Colonic mucosa (tissue), 4 donors: ENCODE results near the gene SCML2. TPM values are rescaled to one million over a fixed set of nuclear protein-coding genes. Genes with fewer than 3 reads are reported as not detected.

Experiments used
- DNase-seq: peaks from one replicate; pipeline ENCODE4 v3.0.0-alpha.2; 2020
- H3K27ac ChIP-seq: fragments of 200-600 bp; one replicate; pipeline ENCODE4 v1.8.0; 2021
- H3K27me3 ChIP-seq: fragments of 200-600 bp; one replicate; pipeline ENCODE4 v1.8.0; 2021
- H3K36me3 ChIP-seq: fragments of 200-600 bp; one replicate; pipeline ENCODE4 v1.8.0; 2021
- H3K4me1 ChIP-seq: fragments of 200-600 bp; one replicate; pipeline ENCODE4 v1.8.0; 2021; ENCODE audit warnings: mild to moderate bottlenecking
- H3K4me3 ChIP-seq: fragments of 200-600 bp; one replicate; pipeline ENCODE4 v1.8.0; 2021
- H3K9ac ChIP-seq, 2 donors: one replicate each; pipeline ENCODE4 v1.7.0; 2013; ENCODE audit warnings: control low read depth in 2 of 2, low read depth in 2 of 2, low read length in 2 of 2
- H3K9me3 ChIP-seq: fragments of 200-600 bp; one replicate; pipeline ENCODE4 v1.8.0; 2021
- CTCF ChIP-seq: fragments of 200-600 bp; IDR thresholded peaks from one replicate; pipeline ENCODE4 v1.8.0; 2022; ENCODE audit warnings: antibody characterized with exemption, mild to moderate bottlenecking
- intact Hi-C: fragments of 100-400 bp; cut with DNase I; formaldehyde crosslinking; loops from one replicate; pipeline ENCODE4 v1.14.1; 2022
- total RNA-seq, 2 donors: library from RNA; stranded (reverse); fragmentation: NEBNext Ultra II Directional in 1 of 2; extraction: Animal tissue kit (Norgen Biotek cat#: 25700) in 1 of 2; gene quantifications; one replicate each; pipeline ENCODE4 v1.2.1, GENCODE V29; 2021
- donor health status: healthy.
- donor health status: DM: no; HTN: no; CAD: no.
- donor health status: DM: no; HTN: no; CAD: no.

Gene SCML2
- total RNA-seq, 2 donors from 2014 or later = 1.2 to 2.5 TPM

- no peak within 1 kb of the TSS for H3K9ac ChIP-seq
- no peak for TF ChIP-seq CTCF
- H3K4me3 ChIP-seq = no peak within 1 kb of the TSS
- no peaks in the 10 kb centered on the region for H3K36me3 ChIP-seq
- no peak for DNase-seq
- H3K27me3 ChIP-seq = no peaks in the 10 kb centered on the region
- intact Hi-C loops = no loop called here
- H3K4me1 ChIP-seq = no peaks in the 10 kb centered on the region
- H3K27ac ChIP-seq = no peak within 1 kb of the TSS
- H3K9me3 ChIP-seq = no peaks in the 10 kb centered on the region
These were observed 133.7 kb downstream of the SCML2 start, which contains the start of gene BEND2 for GRCh38 chrX:18220786-18221185. Gene BEND2, minus strand, starts transcription at chrX:18220886. Its CDS starts 136 bp downstream, at chrX:18220750.

GRCh38 chrX:18210470-18210869, 144.0 kb downstream of the SCML2 start:
- no peak for DNase-seq
- Histone ChIP-seq H3K36me3 (no peaks in the 10 kb centered on the region), H3K4me1 (no peaks in the 10 kb centered on the region), H3K27me3 (no peaks in the 10 kb centered on the region), H3K27ac (no peak overlapping the region), H3K9ac (no peak overlapping the region), H3K4me3 (no peak overlapping the region), H3K9me3 (no peaks in the 10 kb centered on the region)
- intact Hi-C loops = no loop called here
- TF ChIP-seq CTCF = no peak

GRCh38 chrX:18206657-18207056, 147.8 kb downstream of the SCML2 start:
- Histone ChIP-seq H3K9ac (no peak overlapping the region), H3K4me3 (no peak overlapping the region), H3K27ac (no peak overlapping the region), H3K9me3 (no peaks in the 10 kb centered on the region), H3K36me3 (no peaks in the 10 kb centered on the region), H3K27me3 (no peaks in the 10 kb centered on the region), H3K4me1 (no peaks in the 10 kb centered on the region)
- intact Hi-C loops = no loop called here
- TF ChIP-seq CTCF = no peak
- DNase-seq = no peak

- H3K9ac ChIP-seq = no peak overlapping the region
- H3K27ac ChIP-seq = no peak overlapping the region
- H3K4me1 ChIP-seq = no peaks in the 10 kb centered on the region
- intact Hi-C loops = no loop called here
- DNase-seq = no peak
- H3K9me3 ChIP-seq = no peaks in the 10 kb centered on the region
- H3K36me3 ChIP-seq = no peaks in the 10 kb centered on the region
- no peaks in the 10 kb centered on the region for H3K27me3 ChIP-seq
- TF ChIP-seq CTCF = no peak
- H3K4me3 ChIP-seq = no peak overlapping the region
These were observed 150.9 kb downstream of the SCML2 start for GRCh38 chrX:18203631-18204030.

GRCh38 chrX:18194688-18195087, 159.8 kb downstream of the SCML2 start:
- H3K27me3 ChIP-seq = no peaks in the 10 kb centered on the region
- H3K9me3 ChIP-seq = no peaks in the 10 kb centered on the region

More at GRCh38 chrX:18194688-18195087, 159.8 kb downstream of the SCML2 start:
- no peak overlapping the region for H3K4me3 ChIP-seq
- no peak for DNase-seq
- H3K27ac ChIP-seq = no peak overlapping the region
- H3K36me3 ChIP-seq = no peaks in the 10 kb centered on the region
- intact Hi-C loops = no loop called here
- no peak overlapping the region for H3K9ac ChIP-seq
- H3K4me1 ChIP-seq = no peaks in the 10 kb centered on the region
- TF ChIP-seq CTCF = no peak

Other genes with a start within 250 kb of the SCML2 start
- gene BEND2, start 133.8 kb downstream of the SCML2 start, total RNA-seq = not detected
- 1 to 10 TPM; 3.7 to 4.4 TPM for gene CDKL5, start 70.9 kb upstream of the SCML2 start, total RNA-seq